Breast epithelium (tissue), 3 donors: ENCODE results near the gene APOO.

ENCODE experiments used
- CTCF ChIP-seq, 3 donors: fragments of 450-650 bp; IDR thresholded peaks; one replicate each; pipeline ENCODE4 v1.5.1; 2016 to 2017; ENCODE audit warnings: antibody characterized with exemption in 3 of 3, mild to moderate bottlenecking in 3 of 3, moderate library complexity in 3 of 3
- POLR2AphosphoS5 ChIP-seq, 3 donors: sonication (generic); formaldehyde crosslinking; IDR thresholded peaks; one replicate each; pipeline ENCODE4 v1.6.1; 2017; ENCODE audit warnings: antibody characterized with exemption in 3 of 3

GRCh38 chrX:23900220-23900797 lies 7.4 kb downstream of the APOO start:
- no peak for TF ChIP-seq CTCF (IDR thresholded peaks at IDR 0.05)
- TF ChIP-seq POLR2AphosphoS5 (IDR thresholded peaks at IDR 0.05) = peak in 1 of 3 donors; percentile 31
